Upper lobe of left lung (tissue), 4 donors: Measurements from ENCODE around the gene LANCL3.

Experiments used
- CTCF ChIP-seq, 6 experiments: fragments of 450-650 bp in 4 of 6; fragments of 200-600 bp in 2 of 6; sonication (generic) in 2 of 6; IDR thresholded peaks; one replicate each; pipeline ENCODE4 v1.5.1; 2016 to 2019; ENCODE audit warnings: antibody characterized with exemption in 6 of 6
- EP300 ChIP-seq, 4 donors: sonication (generic); formaldehyde crosslinking; IDR thresholded peaks; one replicate each; pipeline ENCODE4 v1.5.1; 2017; ENCODE audit warnings: antibody characterized with exemption in 4 of 4, control low read depth in 2 of 4

GRCh38 chrX:37672563-37672962 is 101.1 kb downstream of the LANCL3 start:
- TF ChIP-seq CTCF (IDR thresholded peaks at IDR 0.05) (no peak), EP300 (IDR thresholded peaks at IDR 0.05) (no peak)
